ENCODE results near the gene OBP2B.
"Not testable (repeated sequence)": the region's sequence is repeated elsewhere in the genome, so short reads cannot be mapped to it uniquely, and the experiment has no call there.

OBP2B gene

GRCh38 chr9:133208880-133209300, at the start of gene OBP2B:
Gene OBP2B, minus strand, starts transcription at chr9:133209250. Its CDS starts 51 bp downstream, at chr9:133209199.
- not testable (repeated sequence) for H3K4me1 ChIP-seq (ENCODE audit: control insufficient read depth, insufficient read depth, low read length); H3K9ac ChIP-seq (ENCODE audit: low read length); H3K27ac ChIP-seq (ENCODE audit: low read depth, low read length); H3K36me3 ChIP-seq (ENCODE audit: control insufficient read depth, insufficient read depth, low read length); H3K27me3 ChIP-seq (ENCODE audit: control insufficient read depth, insufficient read depth, low read length); H3K4me3 ChIP-seq (ENCODE audit: low read length)

GRCh38 chr9:133258061-133259015, 49.3 kb upstream of the OBP2B start:
- peaks cover 3% of the 10 kb centered on the region for H3K36me3 ChIP-seq (ENCODE audit: control insufficient read depth, insufficient read depth, low read length)
- H3K27me3 ChIP-seq (ENCODE audit: control insufficient read depth, insufficient read depth, low read length): no peaks in the 10 kb centered on the region
- no peak overlapping the region for H3K9ac ChIP-seq (ENCODE audit: low read length)
- H3K27ac ChIP-seq (ENCODE audit: low read depth, low read length): no peak overlapping the region
- no peak overlapping the region for H3K4me3 ChIP-seq (ENCODE audit: low read length)
- no peaks in the 10 kb centered on the region for H3K4me1 ChIP-seq (ENCODE audit: control insufficient read depth, insufficient read depth, low read length)

- H3K27me3 ChIP-seq (ENCODE audit: control insufficient read depth, insufficient read depth, low read length): no peaks in the 10 kb centered on the region
- H3K4me1 ChIP-seq (ENCODE audit: control insufficient read depth, insufficient read depth, low read length): no peaks in the 10 kb centered on the region
- no peak overlapping the region for H3K27ac ChIP-seq (ENCODE audit: low read depth, low read length)
- H3K36me3 ChIP-seq (ENCODE audit: control insufficient read depth, insufficient read depth, low read length): peaks cover 3% of the 10 kb centered on the region
- H3K4me3 ChIP-seq (ENCODE audit: low read length): no peak overlapping the region
- H3K9ac ChIP-seq (ENCODE audit: low read length): no peak overlapping the region
These were observed 48.5 kb upstream of the OBP2B start for GRCh38 chr9:133257465-133257956.

GRCh38 chr9:133256686-133257091, 47.6 kb upstream of the OBP2B start:
- H3K9ac ChIP-seq (ENCODE audit: low read length): no peak overlapping the region
- H3K4me3 ChIP-seq (ENCODE audit: low read length): no peak overlapping the region
- peaks cover 3% of the 10 kb centered on the region for H3K36me3 ChIP-seq (ENCODE audit: control insufficient read depth, insufficient read depth, low read length)
- H3K27ac ChIP-seq (ENCODE audit: low read depth, low read length): no peak overlapping the region
- no peaks in the 10 kb centered on the region for H3K27me3 ChIP-seq (ENCODE audit: control insufficient read depth, insufficient read depth, low read length)
- no peaks in the 10 kb centered on the region for H3K4me1 ChIP-seq (ENCODE audit: control insufficient read depth, insufficient read depth, low read length)

- H3K36me3 ChIP-seq (ENCODE audit: control insufficient read depth, insufficient read depth, low read length): peaks cover 3% of the 10 kb centered on the region
- H3K4me3 ChIP-seq (ENCODE audit: low read length): no peak overlapping the region
- no peaks in the 10 kb centered on the region for H3K4me1 ChIP-seq (ENCODE audit: control insufficient read depth, insufficient read depth, low read length)
- H3K27me3 ChIP-seq (ENCODE audit: control insufficient read depth, insufficient read depth, low read length): no peaks in the 10 kb centered on the region
- no peak overlapping the region for H3K27ac ChIP-seq (ENCODE audit: low read depth, low read length)
- no peak overlapping the region for H3K9ac ChIP-seq (ENCODE audit: low read length)
These were observed 47.0 kb upstream of the OBP2B start for GRCh38 chr9:133256136-133256461.

GRCh38 chr9:133255371-133256135, 46.5 kb upstream of the OBP2B start:
- no peaks in the 10 kb centered on the region for H3K4me1 ChIP-seq (ENCODE audit: control insufficient read depth, insufficient read depth, low read length)
- H3K4me3 ChIP-seq (ENCODE audit: low read length): no peak overlapping the region
- no peak overlapping the region for H3K27ac ChIP-seq (ENCODE audit: low read depth, low read length)
- no peaks in the 10 kb centered on the region for H3K27me3 ChIP-seq (ENCODE audit: control insufficient read depth, insufficient read depth, low read length)
- H3K36me3 ChIP-seq (ENCODE audit: control insufficient read depth, insufficient read depth, low read length): peaks cover 1% of the 10 kb centered on the region
- no peak overlapping the region for H3K9ac ChIP-seq (ENCODE audit: low read length)

- Histone ChIP-seq H3K9ac (ENCODE audit: low read length) (no peak overlapping the region), H3K4me1 (ENCODE audit: control insufficient read depth, insufficient read depth, low read length) (no peaks in the 10 kb centered on the region), H3K4me3 (ENCODE audit: low read length) (no peak overlapping the region), H3K27ac (ENCODE audit: low read depth, low read length) (no peak overlapping the region), H3K36me3 (ENCODE audit: control insufficient read depth, insufficient read depth, low read length) (no peaks in the 10 kb centered on the region), H3K27me3 (ENCODE audit: control insufficient read depth, insufficient read depth, low read length) (no peaks in the 10 kb centered on the region)
These were observed 45.4 kb upstream of the OBP2B start for GRCh38 chr9:133254471-133254870.

- H3K9ac ChIP-seq (ENCODE audit: low read length): no peak overlapping the region
- no peak overlapping the region for H3K4me3 ChIP-seq (ENCODE audit: low read length)
- no peaks in the 10 kb centered on the region for H3K27me3 ChIP-seq (ENCODE audit: control insufficient read depth, insufficient read depth, low read length)
- no peaks in the 10 kb centered on the region for H3K36me3 ChIP-seq (ENCODE audit: control insufficient read depth, insufficient read depth, low read length)
- H3K4me1 ChIP-seq (ENCODE audit: control insufficient read depth, insufficient read depth, low read length): no peaks in the 10 kb centered on the region
- no peak overlapping the region for H3K27ac ChIP-seq (ENCODE audit: low read depth, low read length)
These were observed 44.2 kb upstream of the OBP2B start for GRCh38 chr9:133253268-133253667.

GRCh38 chr9:133252301-133253020, 43.4 kb upstream of the OBP2B start:
- Histone ChIP-seq H3K27me3 (ENCODE audit: control insufficient read depth, insufficient read depth, low read length) (no peaks in the 10 kb centered on the region), H3K36me3 (ENCODE audit: control insufficient read depth, insufficient read depth, low read length) (no peaks in the 10 kb centered on the region), H3K4me1 (ENCODE audit: control insufficient read depth, insufficient read depth, low read length) (no peaks in the 10 kb centered on the region), H3K27ac (ENCODE audit: low read depth, low read length) (no peak overlapping the region), H3K9ac (ENCODE audit: low read length) (no peak overlapping the region), H3K4me3 (ENCODE audit: low read length) (peak overlapping the region; percentile 15)

GRCh38 chr9:133251773-133252172, 42.7 kb upstream of the OBP2B start:
- Histone ChIP-seq H3K27me3 (ENCODE audit: control insufficient read depth, insufficient read depth, low read length) (no peaks in the 10 kb centered on the region), H3K4me3 (ENCODE audit: low read length) (peak overlapping the region; percentile 15), H3K9ac (ENCODE audit: low read length) (no peak overlapping the region), H3K27ac (ENCODE audit: low read depth, low read length) (no peak overlapping the region), H3K4me1 (ENCODE audit: control insufficient read depth, insufficient read depth, low read length) (no peaks in the 10 kb centered on the region), H3K36me3 (ENCODE audit: control insufficient read depth, insufficient read depth, low read length) (no peaks in the 10 kb centered on the region)

- H3K4me1 ChIP-seq (ENCODE audit: control insufficient read depth, insufficient read depth, low read length); H3K9ac ChIP-seq (ENCODE audit: low read length); H3K36me3 ChIP-seq (ENCODE audit: control insufficient read depth, insufficient read depth, low read length); H3K27ac ChIP-seq (ENCODE audit: low read depth, low read length); H3K27me3 ChIP-seq (ENCODE audit: control insufficient read depth, insufficient read depth, low read length); H3K4me3 ChIP-seq (ENCODE audit: low read length): not testable (repeated sequence)
These were observed 42.2 kb upstream of the OBP2B start for GRCh38 chr9:133251221-133251620.

- no peaks in the 10 kb centered on the region for H3K36me3 ChIP-seq (ENCODE audit: control insufficient read depth, insufficient read depth, low read length)
- H3K4me3 ChIP-seq (ENCODE audit: low read length): no peak overlapping the region
- H3K4me1 ChIP-seq (ENCODE audit: control insufficient read depth, insufficient read depth, low read length): no peaks in the 10 kb centered on the region
- no peak overlapping the region for H3K27ac ChIP-seq (ENCODE audit: low read depth, low read length)
- H3K9ac ChIP-seq (ENCODE audit: low read length): no peak overlapping the region
- no peaks in the 10 kb centered on the region for H3K27me3 ChIP-seq (ENCODE audit: control insufficient read depth, insufficient read depth, low read length)
These were observed 41.7 kb upstream of the OBP2B start for GRCh38 chr9:133250741-133251170.
